Activated CD8-positive, alpha-beta T cell treated with anti-CD3 and anti-CD28 coated beads, Interleukin-2, amount 10 ng/mL, durations not matched to agents 7 days and 5 days (primary cell): ENCODE data around the gene VAV2. TPM values are rescaled to one million over a fixed set of nuclear protein-coding genes. Genes with fewer than 3 reads are reported as not detected.

Experiments
- ATAC-seq: fragments of 150-1000 bp; cut with Tn5 transposase; one replicate; pipeline ENCODE4 v1.10.0; 2021; ENCODE audit warnings: moderate library complexity
- CTCF ChIA-PET: fragments of 350-600 bp; sonication (Branson Sonifier 250); formaldehyde crosslinking; loops from one replicate; lab custom pipeline; 2021; ENCODE audit warnings: antibody characterized with exemption; lab: Charles Lee
- POLR2A ChIA-PET: fragments of 350-600 bp; sonication (Branson Sonifier 250); formaldehyde crosslinking; loops from one replicate; lab custom pipeline; 2021; ENCODE audit warnings: antibody characterized with exemption; lab: Charles Lee
- DNase-seq: peaks from one replicate; pipeline ENCODE4 v3.0.0-alpha.2; 2020
- H3K27ac Mint-ChIP-seq: one replicate; pipeline ENCODE4 v1.8.0; 2021; ENCODE audit warnings: mild to moderate bottlenecking, mixed read lengths
- H3K27me3 Mint-ChIP-seq: one replicate; pipeline ENCODE4 v1.8.0; 2021; ENCODE audit warnings: low read depth, mixed read lengths
- H3K36me3 Mint-ChIP-seq: one replicate; pipeline ENCODE4 v1.8.0; 2021; ENCODE audit warnings: low read depth, mixed read lengths
- H3K4me1 Mint-ChIP-seq: one replicate; pipeline ENCODE4 v1.8.0; 2021; ENCODE audit warnings: low read depth, mixed read lengths
- H3K4me3 Mint-ChIP-seq: one replicate; pipeline ENCODE4 v1.8.0; 2021; ENCODE audit warnings: mild to moderate bottlenecking, mixed read lengths
- H3K9me3 Mint-ChIP-seq: one replicate; pipeline ENCODE4 v1.8.0; 2022; ENCODE audit warnings: mixed read lengths; ENCODE audit not compliant: insufficient read depth
- total RNA-seq, 2 experiments: library from RNA; stranded (reverse); gene quantifications; one replicate each; pipeline ENCODE4 v1.2.3, GENCODE V29; 2021

Gene VAV2
- total RNA-seq, 2 experiments from 2014 or later, result 10.1 to 10.3 TPM

GRCh38 chr9:133824106-133824801 lies 167.9 kb downstream of the VAV2 start:
- ATAC-seq (no peak), DNase-seq (no peak)
- Mint-ChIP-seq H3K27me3 (no peaks in the 10 kb centered on the region), H3K4me3 (no peak overlapping the region), H3K27ac (no peak overlapping the region), H3K4me1 (no peaks in the 10 kb centered on the region), H3K9me3 (no peaks in the 10 kb centered on the region), H3K36me3 (no peaks in the 10 kb centered on the region)
- ChIA-PET POLR2A (no interaction called here), CTCF (no interaction called here)

GRCh38 chr9:133823189-133824105 lies 168.7 kb downstream of the VAV2 start:
- no peak overlapping the region for H3K4me3 Mint-ChIP-seq
- H3K9me3 Mint-ChIP-seq, result no peaks in the 10 kb centered on the region
- ChIA-PET CTCF (no interaction called here), POLR2A (no interaction called here)
- H3K27me3 Mint-ChIP-seq, result no peaks in the 10 kb centered on the region
- H3K27ac Mint-ChIP-seq, result no peak overlapping the region
- H3K4me1 Mint-ChIP-seq, result no peaks in the 10 kb centered on the region
- no peak for ATAC-seq
- DNase-seq, result no peak
- H3K36me3 Mint-ChIP-seq, result no peaks in the 10 kb centered on the region

GRCh38 chr9:133822430-133823065 lies 169.6 kb downstream of the VAV2 start:
- Mint-ChIP-seq H3K27ac (no peak overlapping the region), H3K36me3 (no peaks in the 10 kb centered on the region), H3K27me3 (no peaks in the 10 kb centered on the region), H3K4me1 (no peaks in the 10 kb centered on the region), H3K9me3 (no peaks in the 10 kb centered on the region), H3K4me3 (no peak overlapping the region)
- DNase-seq, result no peak
- POLR2A ChIA-PET, result interaction anchor here (0.5 kb wide), 1 partner anchor 609 kb away, joined by 4 read pairs; no protein-coding TSS in a partner anchor
- CTCF ChIA-PET, result no interaction called here
- ATAC-seq, result no peak

- POLR2A ChIA-PET, result interaction anchor here (0.5 kb wide), 1 partner anchor 609 kb away, joined by 4 read pairs; no protein-coding TSS in a partner anchor
- Mint-ChIP-seq H3K36me3 (no peaks in the 10 kb centered on the region), H3K4me3 (no peak overlapping the region), H3K4me1 (no peaks in the 10 kb centered on the region), H3K27me3 (no peaks in the 10 kb centered on the region), H3K9me3 (no peaks in the 10 kb centered on the region), H3K27ac (no peak overlapping the region)
- ATAC-seq, result no peak
- CTCF ChIA-PET, result no interaction called here
- DNase-seq, result no peak
Measured at GRCh38 chr9:133821601-133822429, 170.3 kb downstream of the VAV2 start.

- no peak for DNase-seq
- no peaks in the 10 kb centered on the region for H3K27me3 Mint-ChIP-seq
- no peaks in the 10 kb centered on the region for H3K36me3 Mint-ChIP-seq
- no peak overlapping the region for H3K27ac Mint-ChIP-seq
- ATAC-seq, result no peak
- POLR2A ChIA-PET, result no interaction called here
- CTCF ChIA-PET, result no interaction called here
- H3K4me3 Mint-ChIP-seq, result no peak overlapping the region
- no peaks in the 10 kb centered on the region for H3K4me1 Mint-ChIP-seq
- no peaks in the 10 kb centered on the region for H3K9me3 Mint-ChIP-seq
Measured at GRCh38 chr9:133819923-133820322, 172.2 kb downstream of the VAV2 start.

- CTCF ChIA-PET, result no interaction called here
- Mint-ChIP-seq H3K36me3 (no peaks in the 10 kb centered on the region), H3K27ac (no peak overlapping the region), H3K4me1 (no peaks in the 10 kb centered on the region), H3K27me3 (no peaks in the 10 kb centered on the region), H3K4me3 (no peak overlapping the region), H3K9me3 (no peaks in the 10 kb centered on the region)
- ATAC-seq, result no peak
- DNase-seq, result no peak
- POLR2A ChIA-PET, result no interaction called here
Measured at GRCh38 chr9:133818444-133818843, 173.7 kb downstream of the VAV2 start.

- Mint-ChIP-seq H3K4me1 (no peaks in the 10 kb centered on the region), H3K27me3 (no peaks in the 10 kb centered on the region), H3K27ac (no peak overlapping the region), H3K36me3 (no peaks in the 10 kb centered on the region), H3K4me3 (no peak overlapping the region), H3K9me3 (no peaks in the 10 kb centered on the region)
- CTCF ChIA-PET, result interaction anchor here (0.6 kb wide), 1 partner anchor 33 kb away, joined by 3 read pairs; no protein-coding TSS in a partner anchor
- POLR2A ChIA-PET, result no interaction called here
- no peak for ATAC-seq
- no peak for DNase-seq
Measured at GRCh38 chr9:133815781-133816180, 176.3 kb downstream of the VAV2 start.

GRCh38 chr9:133814586-133815208 lies 177.4 kb downstream of the VAV2 start:
- H3K27me3 Mint-ChIP-seq, result no peaks in the 10 kb centered on the region
- DNase-seq (no peak), ATAC-seq (no peak)
- H3K27ac Mint-ChIP-seq, result no peak overlapping the region
- H3K4me1 Mint-ChIP-seq, result no peaks in the 10 kb centered on the region
- no peak overlapping the region for H3K4me3 Mint-ChIP-seq
- no peaks in the 10 kb centered on the region for H3K36me3 Mint-ChIP-seq
- ChIA-PET CTCF (no interaction called here), POLR2A (no interaction called here)
- H3K9me3 Mint-ChIP-seq, result no peaks in the 10 kb centered on the region

- no peaks in the 10 kb centered on the region for H3K9me3 Mint-ChIP-seq
- no peak overlapping the region for H3K4me3 Mint-ChIP-seq
- ChIA-PET POLR2A (no interaction called here), CTCF (no interaction called here)
- no peak overlapping the region for H3K27ac Mint-ChIP-seq
- ATAC-seq, result no peak
- no peaks in the 10 kb centered on the region for H3K4me1 Mint-ChIP-seq
- H3K36me3 Mint-ChIP-seq, result no peaks in the 10 kb centered on the region
- no peaks in the 10 kb centered on the region for H3K27me3 Mint-ChIP-seq
- no peak for DNase-seq
Measured at GRCh38 chr9:133813749-133814585, 178.2 kb downstream of the VAV2 start.

- Mint-ChIP-seq H3K36me3 (no peaks in the 10 kb centered on the region), H3K4me3 (no peak overlapping the region), H3K9me3 (no peaks in the 10 kb centered on the region), H3K4me1 (no peaks in the 10 kb centered on the region), H3K27me3 (no peaks in the 10 kb centered on the region), H3K27ac (no peak overlapping the region)
- no peak for ATAC-seq
- CTCF ChIA-PET, result no interaction called here
- POLR2A ChIA-PET, result no interaction called here
- no peak for DNase-seq
Measured at GRCh38 chr9:133812941-133813748, 179.0 kb downstream of the VAV2 start.
